ENCODE results near the gene TMEM170A. TPM values are rescaled to one million over a fixed set of nuclear protein-coding genes. Genes with fewer than 3 reads are reported as not detected.
"Not testable (repeated sequence)": the region's sequence is repeated elsewhere in the genome, so short reads cannot be mapped to it uniquely, and the experiment has no call there.

Gene TMEM170A
- total RNA-seq, 1 experiment from 2014 or later = 10.1 TPM

- Histone ChIP-seq H3K4me2 (ENCODE audit: low read length) (peak within 1 kb of the TSS; percentile 91), H3K9ac (ENCODE audit: low read length) (peak within 1 kb of the TSS; percentile 78), H3F3A (ENCODE audit: low read length, unreplicated experiment) (no peaks in the 10 kb centered on the region), H2AFZ (ENCODE audit: low read length) (peak within 1 kb of the TSS; percentile 94), H3K36me3 (ENCODE audit: low read depth, low read length) (no peaks in the 10 kb centered on the region), H3K27me3 (ENCODE audit: low read length) (no peaks in the 10 kb centered on the region), H3K79me2 (ENCODE audit: low read length) (peaks cover 50% of the 10 kb centered on the region), H3K9me3 (ENCODE audit: low read length) (no peaks in the 10 kb centered on the region), H3K4me3 (ENCODE audit: low read length) (peak within 1 kb of the TSS; percentile 79), H4K20me1 (ENCODE audit: low read length) (no peaks in the 10 kb centered on the region), H3K27ac (ENCODE audit: low read length) (peak within 1 kb of the TSS; percentile 77), H3K4me1 (ENCODE audit: insufficient read depth, low read length) (no peaks in the 10 kb centered on the region; the same call in 1 of the 2 replicates), H3K9me2 (replicated peaks; ENCODE audit: low read length) (no peaks in the 10 kb centered on the region)
- ATAC-seq (peak; percentile 89), DNase-seq (peak; percentile 90)
- TF ChIP-seq CTCF (conservative IDR thresholded peaks at IDR 0.05; ENCODE audit: low read depth, low read length) (no peak), EZH2 (IDR thresholded peaks at IDR 0.05; ENCODE audit: low read length, unreplicated experiment) (no peak), EZH2phosphoT487 (IDR thresholded peaks at IDR 0.05; ENCODE audit: borderline replicate concordance, low read length) (no peak)
- BruUV-seq (replicated peaks) = TSS peak; percentile 41
- intact Hi-C loops (cut with micrococcal nuclease) = no loop called here
- POLR2A ChIA-PET (ENCODE audit: unreplicated experiment) = interaction anchor here (0.6 kb wide), 1 partner anchor 76 kb away, joined by 3 read pairs; no protein-coding TSS in a partner anchor
- CTCF ChIA-PET = no interaction called here
Measured at GRCh38 chr16:75432828-75433731, 31.4 kb downstream of the TMEM170A start, which contains the start of gene CFDP1. TSS of gene CFDP1 (minus strand) at chr16:75433503. CDS start at chr16:75433352, 151 bp downstream.

GRCh38 chr16:75429621-75430403, 34.7 kb downstream of the TMEM170A start:
- ChIA-PET CTCF (interaction anchor here (0.6 kb wide), 1 partner anchor 51 kb away, joined by 3 read pairs; no protein-coding TSS in a partner anchor), POLR2A (ENCODE audit: unreplicated experiment) (no interaction called here)
- Histone ChIP-seq H3K9me3 (ENCODE audit: low read length) (no peaks in the 10 kb centered on the region), H2AFZ (ENCODE audit: low read length) (no peak overlapping the region), H3K27me3 (ENCODE audit: low read length) (no peaks in the 10 kb centered on the region), H3K4me2 (ENCODE audit: low read length) (no peak overlapping the region), H3K4me1 (ENCODE audit: insufficient read depth, low read length) (no peaks in the 10 kb centered on the region; the same call in 1 of the 2 replicates), H3K9me2 (replicated peaks; ENCODE audit: low read length) (no peaks in the 10 kb centered on the region), H3K4me3 (ENCODE audit: low read length) (no peak overlapping the region), H3K36me3 (ENCODE audit: low read depth, low read length) (no peaks in the 10 kb centered on the region), H3K79me2 (ENCODE audit: low read length) (peaks cover 79% of the 10 kb centered on the region), H3F3A (ENCODE audit: low read length, unreplicated experiment) (no peaks in the 10 kb centered on the region), H3K27ac (ENCODE audit: low read length) (no peak overlapping the region), H3K9ac (ENCODE audit: low read length) (no peak overlapping the region), H4K20me1 (ENCODE audit: low read length) (no peaks in the 10 kb centered on the region)
- DNase-seq = no peak
- BruUV-seq (replicated peaks) = no TSS peak
- no peak for TF ChIP-seq CTCF (conservative IDR thresholded peaks at IDR 0.05; ENCODE audit: low read depth, low read length)
- TF ChIP-seq EZH2phosphoT487 (IDR thresholded peaks at IDR 0.05; ENCODE audit: borderline replicate concordance, low read length) = no peak
- TF ChIP-seq EZH2 (IDR thresholded peaks at IDR 0.05; ENCODE audit: low read length, unreplicated experiment) = no peak
- ATAC-seq = no peak
- intact Hi-C loops (cut with micrococcal nuclease) = no loop called here

- POLR2A ChIA-PET (ENCODE audit: unreplicated experiment); H3K27me3 ChIP-seq (ENCODE audit: low read length); ATAC-seq; intact Hi-C loops (cut with micrococcal nuclease); H3K9me3 ChIP-seq (ENCODE audit: low read length); H3K9ac ChIP-seq (ENCODE audit: low read length); H4K20me1 ChIP-seq (ENCODE audit: low read length); CTCF ChIA-PET; H3K9me2 ChIP-seq (replicated peaks; ENCODE audit: low read length); H3K27ac ChIP-seq (ENCODE audit: low read length); H3K4me1 ChIP-seq (ENCODE audit: insufficient read depth, low read length); H3K4me2 ChIP-seq (ENCODE audit: low read length); BruUV-seq (replicated peaks); H3F3A ChIP-seq (ENCODE audit: low read length, unreplicated experiment); H3K4me3 ChIP-seq (ENCODE audit: low read length); H2AFZ ChIP-seq (ENCODE audit: low read length); H3K36me3 ChIP-seq (ENCODE audit: low read depth, low read length): not testable (repeated sequence)
- DNase-seq = peak; percentile 28
- H3K79me2 ChIP-seq (ENCODE audit: low read length) = peaks cover 81% of the 10 kb centered on the region
Measured at GRCh38 chr16:75426524-75426923, 38.0 kb downstream of the TMEM170A start.

GRCh38 chr16:75424105-75424762, 40.3 kb downstream of the TMEM170A start:
- H3K9ac ChIP-seq (ENCODE audit: low read length); H3K27me3 ChIP-seq (ENCODE audit: low read length); H3F3A ChIP-seq (ENCODE audit: low read length, unreplicated experiment); H4K20me1 ChIP-seq (ENCODE audit: low read length); H3K9me2 ChIP-seq (replicated peaks; ENCODE audit: low read length); H2AFZ ChIP-seq (ENCODE audit: low read length); DNase-seq; CTCF ChIA-PET; H3K36me3 ChIP-seq (ENCODE audit: low read depth, low read length); H3K27ac ChIP-seq (ENCODE audit: low read length); POLR2A ChIA-PET (ENCODE audit: unreplicated experiment); ATAC-seq; H3K4me3 ChIP-seq (ENCODE audit: low read length); H3K4me2 ChIP-seq (ENCODE audit: low read length); H3K4me1 ChIP-seq (ENCODE audit: insufficient read depth, low read length); H3K9me3 ChIP-seq (ENCODE audit: low read length); intact Hi-C loops (cut with micrococcal nuclease); BruUV-seq (replicated peaks): not testable (repeated sequence)
- H3K79me2 ChIP-seq (ENCODE audit: low read length) = peaks cover 82% of the 10 kb centered on the region

All from PC-3 (cell line).